Measurements from ENCODE around the gene PAIP2.
"Not testable (repeated sequence)": the region's sequence is repeated elsewhere in the genome, so short reads cannot be mapped to it uniquely, and the experiment has no call there.

DNA sequence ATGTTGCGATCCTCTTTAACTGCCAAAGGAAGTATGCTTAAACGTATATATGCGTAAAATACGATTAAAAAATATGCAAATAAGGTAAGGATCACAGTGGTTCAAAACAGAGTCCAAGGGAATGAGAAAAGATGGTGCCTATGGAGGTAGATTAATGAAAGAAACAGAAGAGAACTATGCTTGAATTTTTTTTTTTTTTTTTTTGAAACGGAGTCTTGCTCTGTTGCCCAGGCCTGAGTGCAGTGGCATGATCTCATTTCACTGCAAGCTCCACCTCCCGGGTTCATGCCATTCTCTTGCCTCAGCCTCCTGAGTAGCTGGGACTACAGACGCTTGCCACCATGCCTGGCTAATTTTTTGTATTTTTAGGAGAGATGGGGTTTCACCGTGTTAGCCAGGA is 3.8 kb downstream of the PAIP2 start:
- TF ChIP-seq, protein P1, sequence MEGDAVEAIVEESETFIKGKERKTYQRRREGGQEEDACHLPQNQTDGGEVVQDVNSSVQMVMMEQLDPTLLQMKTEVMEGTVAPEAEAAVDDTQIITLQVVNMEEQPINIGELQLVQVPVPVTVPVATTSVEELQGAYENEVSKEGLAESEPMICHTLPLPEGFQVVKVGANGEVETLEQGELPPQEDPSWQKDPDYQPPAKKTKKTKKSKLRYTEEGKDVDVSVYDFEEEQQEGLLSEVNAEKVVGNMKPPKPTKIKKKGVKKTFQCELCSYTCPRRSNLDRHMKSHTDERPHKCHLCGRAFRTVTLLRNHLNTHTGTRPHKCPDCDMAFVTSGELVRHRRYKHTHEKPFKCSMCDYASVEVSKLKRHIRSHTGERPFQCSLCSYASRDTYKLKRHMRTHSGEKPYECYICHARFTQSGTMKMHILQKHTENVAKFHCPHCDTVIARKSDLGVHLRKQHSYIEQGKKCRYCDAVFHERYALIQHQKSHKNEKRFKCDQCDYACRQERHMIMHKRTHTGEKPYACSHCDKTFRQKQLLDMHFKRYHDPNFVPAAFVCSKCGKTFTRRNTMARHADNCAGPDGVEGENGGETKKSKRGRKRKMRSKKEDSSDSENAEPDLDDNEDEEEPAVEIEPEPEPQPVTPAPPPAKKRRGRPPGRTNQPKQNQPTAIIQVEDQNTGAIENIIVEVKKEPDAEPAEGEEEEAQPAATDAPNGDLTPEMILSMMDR (IDR thresholded peaks at IDR 0.05; ENCODE audit: low read length) = not testable (repeated sequence)
- not testable (repeated sequence) for TF ChIP-seq EZH2phosphoT487 (IDR thresholded peaks at IDR 0.05; ENCODE audit: low read length); EZH2 (optimal IDR thresholded peaks at IDR 0.05; ENCODE audit: low read depth, low read length)
